Measurements from ENCODE around the gene QRSL1.

DNA sequence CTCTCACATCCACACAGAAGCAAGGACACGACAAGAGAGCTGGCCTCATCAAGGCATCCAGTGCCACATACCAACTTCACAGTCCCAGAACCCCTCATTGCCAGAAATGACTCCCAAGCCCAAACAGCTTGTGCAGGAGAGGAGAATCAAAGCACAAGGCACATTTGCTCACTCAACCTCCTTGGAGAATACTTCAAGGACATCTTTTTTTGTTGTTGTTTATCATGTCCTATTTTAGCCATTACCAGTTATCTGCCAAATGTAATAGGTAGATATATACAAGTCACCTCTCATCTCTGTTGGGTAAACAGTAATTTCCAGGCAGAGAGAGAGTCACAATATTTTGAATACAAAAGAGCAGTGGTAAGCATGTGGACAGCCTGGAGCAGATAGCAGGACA is 47.9 kb upstream of the QRSL1 start:
- TF ChIP-seq, protein P1, sequence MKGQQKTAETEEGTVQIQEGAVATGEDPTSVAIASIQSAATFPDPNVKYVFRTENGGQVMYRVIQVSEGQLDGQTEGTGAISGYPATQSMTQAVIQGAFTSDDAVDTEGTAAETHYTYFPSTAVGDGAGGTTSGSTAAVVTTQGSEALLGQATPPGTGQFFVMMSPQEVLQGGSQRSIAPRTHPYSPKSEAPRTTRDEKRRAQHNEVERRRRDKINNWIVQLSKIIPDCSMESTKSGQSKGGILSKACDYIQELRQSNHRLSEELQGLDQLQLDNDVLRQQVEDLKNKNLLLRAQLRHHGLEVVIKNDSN (CRISPR knock-in tag; IDR thresholded peaks at IDR 0.05), result no peak
- TF ChIP-seq, protein P2, sequence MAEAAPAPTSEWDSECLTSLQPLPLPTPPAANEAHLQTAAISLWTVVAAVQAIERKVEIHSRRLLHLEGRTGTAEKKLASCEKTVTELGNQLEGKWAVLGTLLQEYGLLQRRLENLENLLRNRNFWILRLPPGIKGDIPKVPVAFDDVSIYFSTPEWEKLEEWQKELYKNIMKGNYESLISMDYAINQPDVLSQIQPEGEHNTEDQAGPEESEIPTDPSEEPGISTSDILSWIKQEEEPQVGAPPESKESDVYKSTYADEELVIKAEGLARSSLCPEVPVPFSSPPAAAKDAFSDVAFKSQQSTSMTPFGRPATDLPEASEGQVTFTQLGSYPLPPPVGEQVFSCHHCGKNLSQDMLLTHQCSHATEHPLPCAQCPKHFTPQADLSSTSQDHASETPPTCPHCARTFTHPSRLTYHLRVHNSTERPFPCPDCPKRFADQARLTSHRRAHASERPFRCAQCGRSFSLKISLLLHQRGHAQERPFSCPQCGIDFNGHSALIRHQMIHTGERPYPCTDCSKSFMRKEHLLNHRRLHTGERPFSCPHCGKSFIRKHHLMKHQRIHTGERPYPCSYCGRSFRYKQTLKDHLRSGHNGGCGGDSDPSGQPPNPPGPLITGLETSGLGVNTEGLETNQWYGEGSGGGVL (CRISPR knock-in tag; IDR thresholded peaks at IDR 0.05), result no peak
- TF ChIP-seq CHD1 (IDR thresholded peaks at IDR 0.05; ENCODE audit: low read length) (no peak), PHB2 (IDR thresholded peaks at IDR 0.05; ENCODE audit: low read depth) (no peak), BRD4 (IDR thresholded peaks at IDR 0.05) (no peak), HDAC2 (IDR thresholded peaks at IDR 0.05) (no peak), RBFOX2 (IDR thresholded peaks at IDR 0.05; ENCODE audit: low read depth, low read length) (no peak), ZEB2 (IDR thresholded peaks at IDR 0.05) (no peak), NCOA6 (IDR thresholded peaks at IDR 0.05) (no peak), EP300 (IDR thresholded peaks at IDR 0.05; ENCODE audit: low read length) (no peak), EZH2 (IDR thresholded peaks at IDR 0.05; ENCODE audit: borderline replicate concordance, low read depth, low read length) (no peak)
- TF ChIP-seq, protein P3, sequence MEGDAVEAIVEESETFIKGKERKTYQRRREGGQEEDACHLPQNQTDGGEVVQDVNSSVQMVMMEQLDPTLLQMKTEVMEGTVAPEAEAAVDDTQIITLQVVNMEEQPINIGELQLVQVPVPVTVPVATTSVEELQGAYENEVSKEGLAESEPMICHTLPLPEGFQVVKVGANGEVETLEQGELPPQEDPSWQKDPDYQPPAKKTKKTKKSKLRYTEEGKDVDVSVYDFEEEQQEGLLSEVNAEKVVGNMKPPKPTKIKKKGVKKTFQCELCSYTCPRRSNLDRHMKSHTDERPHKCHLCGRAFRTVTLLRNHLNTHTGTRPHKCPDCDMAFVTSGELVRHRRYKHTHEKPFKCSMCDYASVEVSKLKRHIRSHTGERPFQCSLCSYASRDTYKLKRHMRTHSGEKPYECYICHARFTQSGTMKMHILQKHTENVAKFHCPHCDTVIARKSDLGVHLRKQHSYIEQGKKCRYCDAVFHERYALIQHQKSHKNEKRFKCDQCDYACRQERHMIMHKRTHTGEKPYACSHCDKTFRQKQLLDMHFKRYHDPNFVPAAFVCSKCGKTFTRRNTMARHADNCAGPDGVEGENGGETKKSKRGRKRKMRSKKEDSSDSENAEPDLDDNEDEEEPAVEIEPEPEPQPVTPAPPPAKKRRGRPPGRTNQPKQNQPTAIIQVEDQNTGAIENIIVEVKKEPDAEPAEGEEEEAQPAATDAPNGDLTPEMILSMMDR (IDR thresholded peaks at IDR 0.05 in 2 of 3, conservative IDR thresholded peaks at IDR 0.05 in 1 of 3; ENCODE audit: insufficient read depth in 2 of 3, low read depth in 1 of 3, low read length in 3 of 3), result no peak
- TF ChIP-seq, protein P4, sequence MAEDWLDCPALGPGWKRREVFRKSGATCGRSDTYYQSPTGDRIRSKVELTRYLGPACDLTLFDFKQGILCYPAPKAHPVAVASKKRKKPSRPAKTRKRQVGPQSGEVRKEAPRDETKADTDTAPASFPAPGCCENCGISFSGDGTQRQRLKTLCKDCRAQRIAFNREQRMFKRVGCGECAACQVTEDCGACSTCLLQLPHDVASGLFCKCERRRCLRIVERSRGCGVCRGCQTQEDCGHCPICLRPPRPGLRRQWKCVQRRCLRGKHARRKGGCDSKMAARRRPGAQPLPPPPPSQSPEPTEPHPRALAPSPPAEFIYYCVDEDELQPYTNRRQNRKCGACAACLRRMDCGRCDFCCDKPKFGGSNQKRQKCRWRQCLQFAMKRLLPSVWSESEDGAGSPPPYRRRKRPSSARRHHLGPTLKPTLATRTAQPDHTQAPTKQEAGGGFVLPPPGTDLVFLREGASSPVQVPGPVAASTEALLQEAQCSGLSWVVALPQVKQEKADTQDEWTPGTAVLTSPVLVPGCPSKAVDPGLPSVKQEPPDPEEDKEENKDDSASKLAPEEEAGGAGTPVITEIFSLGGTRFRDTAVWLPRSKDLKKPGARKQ (CRISPR knock-in tag; IDR thresholded peaks at IDR 0.05), result no peak
- TF ChIP-seq, protein P5, sequence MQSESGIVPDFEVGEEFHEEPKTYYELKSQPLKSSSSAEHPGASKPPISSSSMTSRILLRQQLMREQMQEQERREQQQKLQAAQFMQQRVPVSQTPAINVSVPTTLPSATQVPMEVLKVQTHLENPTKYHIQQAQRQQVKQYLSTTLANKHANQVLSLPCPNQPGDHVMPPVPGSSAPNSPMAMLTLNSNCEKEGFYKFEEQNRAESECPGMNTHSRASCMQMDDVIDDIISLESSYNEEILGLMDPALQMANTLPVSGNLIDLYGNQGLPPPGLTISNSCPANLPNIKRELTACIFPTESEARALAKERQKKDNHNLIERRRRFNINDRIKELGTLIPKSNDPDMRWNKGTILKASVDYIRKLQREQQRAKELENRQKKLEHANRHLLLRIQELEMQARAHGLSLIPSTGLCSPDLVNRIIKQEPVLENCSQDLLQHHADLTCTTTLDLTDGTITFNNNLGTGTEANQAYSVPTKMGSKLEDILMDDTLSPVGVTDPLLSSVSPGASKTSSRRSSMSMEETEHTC (IDR thresholded peaks at IDR 0.05), result no peak

Measured in K562 (cell line).